Suprapubic skin (tissue), 4 donors: ENCODE data around the gene SNRPE.

Experiments used
- POLR2A ChIP-seq, 2 donors: fragments of 450-650 bp; IDR thresholded peaks; one replicate each; pipeline ENCODE4 v1.6.1; 2017; ENCODE audit warnings: antibody characterized with exemption in 2 of 2, mild to moderate bottlenecking in 2 of 2, moderate library complexity in 2 of 2
- POLR2AphosphoS5 ChIP-seq, 3 donors: sonication (generic); formaldehyde crosslinking; IDR thresholded peaks; one replicate each; pipeline ENCODE4 v1.6.1; 2017; ENCODE audit warnings: antibody characterized with exemption in 3 of 3

DNA sequence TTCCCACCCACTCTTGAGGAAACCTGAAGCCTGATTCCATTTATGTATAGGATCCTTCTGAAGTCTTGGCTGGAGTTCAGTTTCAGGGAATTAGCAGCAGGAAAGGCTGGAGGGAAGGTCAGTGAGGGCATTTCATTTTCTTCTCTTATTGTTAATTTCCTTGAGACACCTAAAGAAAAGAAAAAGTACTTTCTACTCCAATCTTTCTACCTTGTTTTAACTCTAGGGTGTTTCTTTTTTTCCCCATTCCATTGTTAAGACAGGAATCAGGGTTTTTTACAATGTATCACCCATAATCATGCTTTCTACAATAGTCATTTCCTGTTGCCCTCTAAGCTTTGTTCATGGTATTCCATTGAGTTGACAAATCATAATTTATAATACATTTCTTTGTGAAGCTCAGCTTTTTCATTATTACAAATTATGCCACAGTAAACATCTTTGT lies 27.4 kb downstream of the SNRPE start:
- TF ChIP-seq POLR2AphosphoS5 (IDR thresholded peaks at IDR 0.05) (no peak), POLR2A (IDR thresholded peaks at IDR 0.05) (no peak)
